Heart left ventricle (tissue), 13 donors: ENCODE measurements around the gene ZDHHC1.

Source experiments
- CTCF ChIP-seq, 12 donors: fragments of 200-600 bp; sonication (generic) in 4 of 12; IDR thresholded peaks; one replicate each; pipeline versions ENCODE4 v1.5.0 to v1.8.0; 2018 to 2022; ENCODE audit warnings: antibody characterized with exemption in 12 of 12, mild to moderate bottlenecking in 5 of 12
- POLR2A ChIP-seq, 2 donors: fragments of 450-650 bp; IDR thresholded peaks; one replicate each; pipeline ENCODE4 v1.6.1; 2017; ENCODE audit warnings: antibody characterized with exemption in 2 of 2, mild to moderate bottlenecking in 2 of 2, moderate library complexity in 2 of 2
- donor health status: ischemic (EF 13 %, LVEDD 7.1; RV severe dilation, severe dysfunction).
- donor health status: DM: no; HTN: yes; CAD: no.
- donor health status: DM: no; HTN: no; CAD: no.
- donor health status: ischemic (EF 25% LVEDD 6.9; RV normal size, moderate dysfunction).
- donor health status: ischemic (EF 25% LVEDD 5.7; RV mildly dilated, moderate dysfunction).
- donor health status: ischemic (EF 35%, LVEDD 5.7; RV mildly dilated, moderate dysfunction).
- donor health status: nonischemic (EF 11% LVEDD 7.7; RV severe dilation, severe dysfunction).
- donor health status: DM: yes; HTN: yes; CAD: no.
- donor health status: PGD.
- donor health status: ischemic (EF 29% LVEDD 5.4; RV normal size, mild dysfunction).
- donor health status: nonischemic (EF 23%, LVEDD 6.1; RV moderate dilation, normal function).

GRCh38 chr16:67444259-67445125 is 28.2 kb upstream of the ZDHHC1 start:
- TF ChIP-seq CTCF (IDR thresholded peaks at IDR 0.05), result no peak
- no peak for TF ChIP-seq POLR2A (IDR thresholded peaks at IDR 0.05)
